Measurements from ENCODE around the gene FGF7.
"Not testable (repeated sequence)": the region's sequence is repeated elsewhere in the genome, so short reads cannot be mapped to it uniquely, and the experiment has no call there.

FGF7 gene

GRCh38 chr15:49495993-49496753 is 73.1 kb downstream of the FGF7 start:
- DNase-seq = no peak

DNA sequence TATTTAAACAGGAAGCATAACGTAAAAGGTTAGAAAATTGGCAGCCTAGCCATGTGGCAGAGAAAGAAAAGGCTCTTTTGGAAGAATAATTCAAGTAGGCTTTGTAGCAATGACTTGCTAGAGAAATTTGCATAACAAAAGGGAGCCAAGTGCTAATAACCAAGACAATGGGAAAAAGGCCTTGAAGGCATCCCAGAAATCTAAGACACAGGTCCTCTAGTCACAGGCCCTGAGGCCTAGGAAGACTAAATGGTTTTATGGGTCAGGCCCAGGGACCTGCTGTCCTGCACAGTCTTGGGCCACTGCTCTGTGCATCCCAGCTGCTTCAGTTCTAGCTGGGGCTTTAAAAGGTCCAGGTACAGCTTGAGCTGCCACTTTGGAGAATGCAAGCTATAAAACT is 78.5 kb downstream of the FGF7 start:
- DNase-seq = no peak

- no peak for DNase-seq
Observed at GRCh38 chr15:49506341-49506740, 83.3 kb downstream of the FGF7 start.

DNA sequence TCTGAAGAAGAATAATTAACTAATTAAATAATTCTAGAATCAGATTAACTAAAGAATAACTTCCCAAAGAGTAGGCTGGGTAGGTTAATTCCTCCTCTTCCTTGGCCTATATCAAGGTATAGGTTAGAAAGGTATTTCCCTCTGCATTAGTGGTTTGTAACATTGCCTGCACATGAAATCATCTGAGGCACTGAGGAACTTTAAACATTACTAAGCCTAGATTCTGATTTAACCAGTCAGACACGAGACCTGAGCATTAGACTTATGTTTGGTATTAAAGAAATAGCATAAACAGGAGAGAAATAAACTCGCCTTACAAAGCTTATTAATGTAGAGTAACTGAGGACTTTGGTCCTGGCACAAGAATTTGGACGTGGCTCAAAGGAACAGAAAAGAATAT is 84.2 kb downstream of the FGF7 start:
- DNase-seq = no peak

GRCh38 chr15:49512739-49513138 is 89.7 kb downstream of the FGF7 start:
- not testable (repeated sequence) for DNase-seq

GRCh38 chr15:49521802-49522201 is 98.8 kb downstream of the FGF7 start:
- no peak for DNase-seq

DNA sequence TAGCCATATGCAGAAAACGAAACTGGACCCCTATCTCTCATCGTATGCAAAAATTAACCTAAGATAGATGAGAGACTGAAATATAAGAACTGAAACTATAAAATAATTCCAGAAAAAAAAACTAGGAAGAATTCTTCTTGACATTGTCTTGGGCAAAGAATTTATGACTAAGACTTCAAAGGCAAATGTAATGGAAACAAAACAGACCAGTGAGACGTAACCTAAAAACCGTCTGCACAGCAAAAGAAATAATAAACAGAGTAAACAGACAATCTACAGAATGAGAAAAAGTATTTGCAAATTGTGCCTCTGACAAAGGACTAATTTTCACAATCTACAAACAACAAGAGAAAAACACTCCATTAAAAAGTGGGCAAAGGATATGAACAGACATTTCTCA is 105.2 kb downstream of the FGF7 start:
- DNase-seq = no peak

- DNase-seq = no peak
Observed at GRCh38 chr15:49530092-49530491, 107.0 kb downstream of the FGF7 start.
